Activated CD8-positive, alpha-beta memory T cell treated with anti-CD3 and anti-CD28 coated beads for 24 hours (primary cell): ENCODE data around the gene ZFP92.
"Not testable (repeated sequence)": the region's sequence is repeated elsewhere in the genome, so short reads cannot be mapped to it uniquely, and the experiment has no call there.

Source experiments
- DNase-seq: peaks from one replicate; pipeline ENCODE4 v3.0.0-alpha.2; 2020

ZFP92 gene, protein sequence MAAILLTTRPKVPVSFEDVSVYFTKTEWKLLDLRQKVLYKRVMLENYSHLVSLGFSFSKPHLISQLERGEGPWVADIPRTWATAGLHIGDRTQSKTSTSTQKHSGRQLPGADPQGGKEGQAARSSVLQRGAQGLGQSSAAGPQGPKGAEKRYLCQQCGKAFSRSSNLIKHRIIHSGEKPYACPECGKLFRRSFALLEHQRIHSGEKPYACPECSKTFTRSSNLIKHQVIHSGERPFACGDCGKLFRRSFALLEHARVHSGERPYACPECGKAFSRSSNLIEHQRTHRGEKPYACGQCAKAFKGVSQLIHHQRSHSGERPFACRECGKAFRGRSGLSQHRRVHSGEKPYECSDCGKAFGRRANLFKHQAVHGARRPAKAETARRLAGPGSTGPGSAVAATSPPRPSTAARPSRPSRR

DNA sequence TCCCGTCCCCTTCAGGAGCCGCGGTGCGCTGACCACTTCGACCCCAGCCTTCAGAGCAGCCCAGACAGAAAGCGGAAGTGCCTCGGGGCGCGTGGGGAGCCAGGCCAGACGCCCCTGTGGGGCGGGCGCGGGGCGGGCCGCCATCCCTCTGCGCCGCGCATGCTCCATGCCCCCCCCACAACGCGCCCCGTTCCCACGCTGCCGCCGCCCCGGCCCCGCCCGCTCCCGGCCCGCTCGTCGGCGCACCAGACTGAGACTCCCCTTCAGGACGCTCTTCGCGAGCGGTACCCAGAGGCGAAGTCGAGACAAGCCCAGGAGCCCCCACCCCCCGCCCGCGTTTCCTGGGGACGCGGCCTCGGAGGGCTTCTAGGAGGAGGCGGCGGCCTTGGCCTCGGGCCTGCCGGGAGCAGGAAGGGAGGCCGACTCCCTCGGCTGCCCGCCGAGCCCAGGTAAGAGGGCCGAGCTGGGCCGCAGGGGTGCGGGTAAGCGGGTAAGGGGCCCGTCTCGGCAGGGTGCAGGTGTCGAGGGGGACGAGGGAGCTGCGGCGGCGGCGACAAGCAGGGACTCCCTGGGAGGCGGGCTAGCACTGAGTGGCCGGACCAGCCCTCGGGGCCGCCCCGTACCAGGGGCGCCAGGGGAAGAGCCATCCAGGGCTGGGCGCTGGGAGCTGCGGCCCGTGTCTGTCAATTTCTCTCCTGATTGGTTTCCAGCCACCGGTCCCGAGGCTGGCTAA is at the start of gene ZFP92:
Gene ZFP92, plus strand, starts transcription at position 218 of the 733 bp plus-strand sequence. CDS start 6,851 bp downstream, outside the sequence.
- DNase-seq = peak; percentile 74

DNA sequence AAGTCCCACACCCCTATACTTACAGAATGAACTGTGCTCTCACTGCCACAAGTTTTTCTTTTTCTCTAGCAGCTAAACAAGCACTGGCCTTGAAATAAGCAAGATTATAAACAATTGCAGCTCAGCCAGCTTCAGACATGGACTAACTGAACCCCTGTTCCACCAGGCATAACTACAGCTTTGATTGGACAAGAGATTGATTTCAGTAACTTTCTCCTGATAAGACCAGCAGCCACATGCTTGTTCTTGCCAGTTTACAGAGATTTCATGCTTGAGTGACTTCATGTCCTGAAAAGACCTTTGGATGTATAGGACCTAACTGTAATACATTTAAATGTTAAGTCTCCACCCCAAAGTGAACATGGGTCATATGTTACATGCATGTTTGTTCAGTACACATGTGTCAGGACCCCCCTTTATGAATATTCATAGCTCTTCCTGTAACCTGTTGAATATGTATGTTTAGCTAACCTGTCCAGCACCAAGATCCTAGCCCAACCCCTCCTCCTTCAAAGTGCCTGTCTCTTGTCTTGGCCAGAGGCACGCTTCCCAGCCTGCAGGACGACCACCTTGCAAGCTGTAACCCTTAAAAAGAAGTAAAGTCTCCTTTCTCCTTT is 49.4 kb upstream of the ZFP92 start:
- no peak for DNase-seq

DNA sequence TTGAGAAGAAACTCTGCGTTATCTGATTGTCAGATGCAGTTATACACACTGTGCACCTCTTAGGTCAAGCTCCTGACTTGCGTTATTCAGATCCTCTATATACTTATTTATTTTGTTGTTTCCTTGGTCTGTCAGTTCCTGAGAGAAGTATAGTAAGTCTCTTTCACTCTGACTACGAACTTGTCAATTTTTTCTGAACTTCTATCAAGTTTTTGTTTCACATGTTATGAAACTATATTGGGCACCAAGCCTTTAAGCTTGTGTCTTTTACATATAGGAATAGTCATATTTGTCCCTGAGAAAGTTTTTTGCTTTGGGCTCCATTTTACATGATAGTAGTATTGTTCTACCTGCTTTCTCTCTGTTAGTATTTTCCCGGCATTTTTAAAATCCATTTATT is 45.6 kb upstream of the ZFP92 start:
- no peak for DNase-seq

DNA sequence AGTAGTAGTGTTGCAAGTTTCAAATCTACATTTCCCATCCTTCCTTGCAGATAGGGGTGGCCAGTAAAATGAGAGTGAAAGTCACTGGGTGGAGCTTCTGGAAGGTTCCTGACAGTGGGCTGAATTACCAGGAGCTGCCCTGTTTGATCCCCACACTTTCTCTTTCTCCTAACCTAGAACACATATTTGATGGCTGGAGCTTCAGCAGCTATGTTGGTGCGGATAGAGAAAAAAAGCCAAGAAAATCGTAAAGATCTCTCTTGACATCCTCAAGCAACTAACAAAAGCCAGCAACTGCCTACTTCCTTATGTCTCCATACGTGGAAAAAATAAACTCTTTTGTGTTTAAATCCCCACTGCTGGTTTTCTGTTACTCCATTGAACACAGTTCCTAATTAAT is 45.2 kb upstream of the ZFP92 start:
- DNase-seq = no peak

DNA sequence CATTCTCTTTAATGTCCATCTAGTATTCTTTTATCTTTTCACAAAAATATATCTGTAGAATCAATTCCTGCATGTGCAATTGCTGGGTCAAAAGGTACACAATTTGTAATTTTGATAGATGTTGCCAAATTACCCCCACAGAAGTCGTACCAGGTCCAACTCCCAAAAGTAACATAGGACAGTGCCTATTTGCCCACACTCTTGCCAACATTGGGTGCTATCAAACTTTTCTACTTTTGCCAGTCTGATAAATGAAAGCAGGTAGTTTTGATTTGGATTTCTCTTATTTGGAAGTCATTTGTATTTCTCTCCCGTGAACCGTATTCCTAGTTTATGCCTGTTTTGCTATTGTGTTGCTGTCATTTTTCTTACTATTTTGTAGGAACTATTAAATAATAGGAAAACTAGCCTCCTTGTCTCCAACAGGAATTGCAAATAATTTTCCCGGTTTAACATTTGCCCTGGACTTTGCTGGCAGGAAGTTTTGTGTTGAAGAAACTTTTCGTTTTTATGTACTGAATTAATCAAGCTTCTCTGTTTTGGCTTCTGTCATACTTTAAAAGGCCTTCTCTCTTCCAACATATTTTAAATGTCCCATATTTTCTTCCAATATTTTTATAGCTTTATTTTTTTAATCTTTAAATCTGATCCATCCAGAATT is 44.3 kb upstream of the ZFP92 start:
- DNase-seq = no peak

DNA sequence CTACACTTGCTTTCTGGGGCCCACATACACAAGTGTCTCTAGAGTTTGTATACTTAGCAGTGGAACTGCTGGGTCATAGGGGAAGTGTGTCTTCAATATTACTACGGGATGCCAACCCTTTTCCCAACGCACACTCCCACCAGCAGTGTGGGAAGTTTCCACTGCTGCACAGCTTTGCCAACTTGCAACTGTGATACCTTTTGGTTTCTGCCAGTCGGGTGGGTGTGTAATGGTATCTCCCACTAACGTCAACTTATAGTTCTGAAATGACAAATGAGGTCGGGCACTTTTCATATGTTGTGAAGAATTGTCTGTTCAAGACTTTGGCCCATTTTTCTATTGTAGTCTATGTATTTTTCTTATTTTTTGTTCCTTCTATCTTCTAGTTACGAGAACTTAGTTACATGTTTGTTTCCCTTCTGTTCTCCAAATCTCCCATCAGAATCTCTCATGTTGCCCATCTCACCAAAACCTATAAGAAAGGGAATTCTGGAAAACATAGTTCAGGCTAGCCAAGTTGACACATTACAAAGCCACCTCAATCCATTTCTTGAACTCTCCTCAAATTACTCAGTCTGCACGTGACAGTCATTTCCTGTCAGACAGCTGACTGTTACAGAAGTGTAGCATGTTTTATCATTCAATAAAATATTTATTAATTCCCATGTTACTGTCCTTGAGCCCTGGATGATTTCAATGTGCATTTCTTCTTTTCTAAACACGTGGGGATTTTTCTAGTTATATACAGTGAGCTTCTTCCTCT is 40.8 kb upstream of the ZFP92 start:
- no peak for DNase-seq

DNA sequence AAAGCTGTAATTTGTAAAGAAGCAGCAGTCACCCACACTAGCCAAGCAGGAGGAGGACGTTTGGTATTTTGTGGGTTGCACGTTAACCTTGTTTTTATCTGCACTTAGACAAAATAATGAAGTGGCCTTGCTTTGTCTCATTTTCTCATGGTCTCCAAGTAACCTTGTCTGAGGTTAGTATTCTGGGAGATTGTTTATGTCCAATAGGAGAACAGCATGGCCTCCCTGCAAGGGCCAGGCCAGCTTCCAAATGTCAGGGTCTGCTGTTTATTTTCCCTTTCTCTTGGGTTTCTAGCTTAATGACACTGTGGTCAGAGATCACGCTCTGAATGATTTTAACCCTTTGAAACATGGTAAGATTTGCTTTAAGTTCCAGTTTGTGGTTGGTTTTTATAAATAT is 40.0 kb upstream of the ZFP92 start:
- no peak for DNase-seq

DNA sequence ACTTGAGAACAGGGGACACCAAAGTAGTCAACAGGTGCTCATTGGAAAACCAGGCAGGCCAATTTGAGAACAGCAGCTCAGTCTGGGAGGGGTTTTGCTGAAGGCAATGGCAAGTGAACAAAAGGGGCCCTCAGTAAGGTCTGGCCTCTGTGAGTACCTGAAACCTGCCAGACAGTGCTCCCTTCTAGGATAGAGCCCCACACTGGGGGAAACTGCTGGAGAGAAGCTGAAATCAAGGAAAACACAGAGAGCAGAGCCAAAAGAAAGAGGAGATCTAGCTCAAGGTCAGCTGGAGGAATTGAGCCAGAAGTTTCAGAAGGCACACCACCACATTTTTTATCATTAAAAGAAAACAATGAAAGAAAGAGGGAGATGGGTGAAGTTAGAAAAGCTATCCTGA is 38.3 kb upstream of the ZFP92 start:
- DNase-seq = no peak

DNA sequence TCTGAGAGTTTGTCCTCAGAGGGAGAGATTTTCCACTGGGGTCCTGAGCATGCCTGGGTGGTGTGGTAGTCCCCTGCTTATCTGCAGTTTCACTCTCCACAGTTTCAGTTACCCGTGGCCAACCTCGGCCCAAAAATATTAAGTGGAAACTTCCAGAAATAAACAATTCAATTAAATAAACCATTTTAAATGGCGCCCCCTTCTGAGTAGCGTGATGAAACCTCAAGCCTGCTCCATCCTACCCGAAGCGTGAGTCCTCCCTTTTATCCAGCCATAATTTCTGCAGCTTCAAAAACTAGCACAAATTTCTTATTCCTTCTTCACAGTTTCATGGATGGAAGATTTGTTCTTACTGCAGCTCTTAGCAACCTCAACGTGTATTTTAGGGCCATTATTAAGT is 36.8 kb upstream of the ZFP92 start:
- no peak for DNase-seq

DNA sequence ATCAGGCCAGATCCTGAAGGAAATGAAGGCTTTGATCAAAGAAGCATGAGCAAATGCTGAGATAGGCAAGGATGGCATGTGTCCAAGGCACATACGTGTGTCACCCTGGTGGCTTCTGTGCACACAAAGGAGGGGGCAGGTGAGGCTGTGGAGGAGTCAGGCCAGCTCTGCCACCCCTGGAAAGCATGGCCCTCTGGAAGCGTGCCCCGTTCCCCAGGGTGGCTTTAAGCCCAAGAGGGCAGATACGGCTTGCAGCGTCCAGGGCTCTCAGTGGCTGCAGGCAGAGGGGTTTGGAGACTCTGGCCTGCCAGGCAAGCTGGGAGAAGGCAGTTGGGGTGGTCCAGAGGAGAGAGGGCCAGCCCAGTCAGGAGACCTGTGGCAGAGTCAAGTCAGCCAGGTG is 35.7 kb upstream of the ZFP92 start:
- no peak for DNase-seq

DNA sequence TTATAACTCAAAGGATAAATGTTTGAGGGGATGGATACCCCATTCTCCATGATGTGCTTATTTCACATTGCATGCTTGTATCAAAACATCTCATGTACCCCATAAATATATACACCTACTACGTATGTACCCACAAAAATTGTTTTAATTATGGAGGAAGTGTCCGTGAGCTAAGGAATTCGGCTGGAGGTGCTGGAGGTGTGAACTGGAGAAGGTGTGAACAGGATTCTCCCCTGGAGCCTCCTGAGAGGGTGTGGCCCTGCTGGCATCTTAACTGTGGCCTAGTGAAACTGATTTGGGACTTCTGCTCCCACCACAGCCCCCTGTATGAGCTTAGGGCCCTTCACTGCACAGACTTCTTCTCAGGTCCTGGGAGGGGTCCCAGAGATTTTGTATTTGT is 33.5 kb upstream of the ZFP92 start:
- no peak for DNase-seq

DNA sequence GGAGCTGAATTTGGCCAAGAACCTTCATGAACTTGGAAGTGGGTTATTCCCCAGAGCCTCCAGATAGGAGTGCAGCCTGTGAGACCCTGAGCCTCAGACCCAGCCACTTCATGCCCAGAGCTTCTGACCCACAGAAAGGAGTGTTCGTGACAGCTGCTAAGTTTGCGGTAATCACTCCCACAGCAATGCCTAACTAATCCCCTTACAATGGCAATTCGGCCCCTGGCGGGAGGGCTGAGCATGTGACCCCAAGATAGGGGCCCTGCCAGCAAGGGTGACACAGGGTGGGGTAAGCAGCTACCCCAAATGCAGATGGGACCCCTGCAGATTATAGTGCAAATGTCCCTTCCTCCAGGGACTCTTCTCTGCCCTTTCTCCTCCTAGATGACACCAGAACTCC is 32.7 kb upstream of the ZFP92 start:
- no peak for DNase-seq

DNA sequence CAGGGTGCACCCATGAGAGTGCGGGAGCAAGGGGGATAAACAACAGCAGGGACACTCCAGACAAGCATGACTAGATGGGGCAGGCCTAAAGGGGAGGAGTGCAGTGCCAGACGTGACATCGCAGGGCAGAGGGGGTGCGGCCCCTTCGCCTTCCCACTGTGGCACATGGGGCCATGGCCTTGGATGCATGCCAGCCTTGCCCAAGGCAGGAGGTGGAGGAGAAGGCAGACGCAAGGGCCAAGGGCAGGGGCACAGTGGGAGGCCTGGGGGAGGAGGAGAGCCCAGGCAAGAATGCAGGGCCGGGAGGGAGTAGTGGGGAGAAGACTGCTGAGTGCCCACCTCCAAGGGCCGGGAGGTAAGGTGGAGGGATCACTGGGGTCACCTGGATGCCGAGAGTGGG is 31.8 kb upstream of the ZFP92 start:
- no peak for DNase-seq

DNA sequence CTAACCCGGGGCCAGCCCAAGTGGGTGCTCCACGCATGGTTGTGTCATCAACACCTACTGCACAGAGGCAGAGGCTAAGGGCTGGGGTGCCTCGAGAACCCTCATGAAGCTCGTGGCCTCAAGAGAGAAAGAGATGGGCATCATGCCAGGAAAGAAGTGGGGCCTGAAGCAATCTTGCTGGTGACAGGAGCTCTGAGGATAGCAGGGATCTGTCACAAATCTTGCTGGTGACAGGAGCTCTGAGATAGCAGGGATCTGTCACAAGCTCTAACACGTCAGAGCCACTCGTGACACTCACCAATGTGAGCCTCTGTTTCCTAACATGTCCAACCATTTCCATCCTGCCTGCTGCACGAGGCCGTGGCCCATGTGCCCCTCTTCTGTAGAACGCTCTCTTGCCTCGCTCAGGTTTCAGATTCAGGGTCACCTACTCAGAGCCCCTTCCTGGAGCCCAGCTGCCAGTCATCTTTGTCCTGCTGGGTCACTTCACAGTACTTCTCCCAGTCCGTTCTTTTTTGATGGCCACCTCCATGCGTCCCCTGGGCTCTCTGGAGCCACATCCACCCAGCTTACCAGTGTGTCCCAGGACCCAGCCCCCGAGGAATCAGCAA is 31.2 kb upstream of the ZFP92 start:
- no peak for DNase-seq

DNA sequence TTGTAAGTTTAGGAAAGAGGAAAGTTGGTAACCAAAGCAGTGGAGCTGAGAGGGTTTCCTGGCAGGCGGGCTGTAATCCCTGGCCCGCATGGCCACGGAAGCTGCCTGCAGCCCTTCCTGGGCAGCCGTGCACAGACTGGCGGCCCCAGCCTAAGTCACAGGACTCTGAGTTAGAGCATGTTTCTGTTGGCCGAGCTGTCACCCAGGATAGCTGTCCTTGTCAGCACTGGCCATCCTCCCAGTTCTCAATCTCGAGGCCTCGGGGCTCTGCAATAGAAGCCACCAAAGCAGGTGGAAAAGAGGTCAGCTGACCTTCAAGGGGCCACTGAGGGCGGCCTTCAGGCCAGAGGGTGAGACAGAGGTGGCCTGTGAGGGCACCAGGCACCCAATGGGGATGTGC is 30.6 kb upstream of the ZFP92 start:
- no peak for DNase-seq

DNA sequence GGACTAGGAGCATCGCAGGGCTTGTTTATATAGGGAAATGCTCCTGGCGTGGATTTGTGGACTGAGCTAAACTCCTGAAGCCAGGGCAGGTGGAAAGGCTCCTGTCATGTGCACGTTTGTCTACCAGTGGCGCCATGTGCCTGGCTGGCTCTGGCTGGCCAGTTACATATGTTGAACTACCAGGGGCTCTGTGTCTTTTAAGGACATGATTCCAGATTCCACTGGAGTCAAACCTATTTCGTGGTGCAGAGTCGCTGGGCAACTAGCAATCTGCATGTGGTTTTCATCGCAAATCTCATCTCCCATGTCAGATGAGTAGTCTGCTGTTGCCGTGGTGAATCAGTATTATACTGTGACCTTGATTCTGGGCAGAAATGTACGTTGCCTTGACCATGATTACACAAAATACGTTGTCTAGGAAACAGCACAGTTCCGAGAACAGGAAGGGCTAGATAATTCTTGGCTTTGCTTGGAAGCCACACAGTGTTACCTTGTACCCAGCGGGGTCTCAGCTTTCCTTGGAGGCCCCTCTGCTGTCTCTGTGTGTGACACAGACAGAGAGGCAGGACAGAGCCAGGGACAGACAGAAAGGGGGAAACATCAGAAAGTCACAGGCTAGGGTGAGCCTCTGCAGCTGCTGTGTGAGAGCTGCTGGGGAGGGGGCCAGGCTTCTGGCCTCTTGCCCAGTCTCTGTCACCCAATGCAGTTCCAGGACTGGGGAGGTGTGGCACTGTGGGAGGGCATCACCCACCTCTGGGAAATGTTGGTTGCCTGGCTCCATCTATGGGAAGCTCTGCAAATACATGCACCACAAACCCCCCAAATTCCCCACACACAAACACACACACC is 29.4 kb upstream of the ZFP92 start:
- no peak for DNase-seq

DNA sequence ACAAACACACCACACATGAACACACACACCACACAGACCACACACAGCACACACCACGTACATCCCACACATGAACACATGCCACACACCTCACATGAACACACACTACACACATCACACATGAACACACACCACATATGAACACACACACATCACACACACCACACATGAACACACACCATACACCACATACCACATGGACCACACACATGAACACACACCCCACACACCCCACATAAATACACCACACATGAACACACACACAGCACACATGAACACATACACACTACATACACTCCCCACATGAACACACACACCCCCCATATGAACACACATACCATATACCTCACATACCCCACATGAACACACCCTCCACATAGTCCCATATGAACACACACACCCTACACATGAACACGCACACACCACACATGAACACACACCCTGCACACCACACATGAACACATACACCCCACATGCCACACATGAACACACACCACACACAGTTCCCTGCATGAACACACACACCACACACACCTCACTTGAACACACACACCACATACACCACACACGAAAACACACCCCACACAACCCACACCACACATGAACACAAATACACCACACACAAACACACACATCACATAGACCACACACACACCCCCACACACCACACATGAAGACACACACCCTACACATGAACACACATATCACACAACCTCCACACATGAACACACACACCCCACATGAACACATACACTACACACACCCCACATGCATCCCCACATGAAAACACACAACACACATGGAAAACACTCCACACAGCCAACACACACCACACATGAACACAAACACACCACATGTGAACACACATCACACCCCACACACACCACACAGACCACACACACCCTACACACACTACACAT is 28.4 kb upstream of the ZFP92 start:
- DNase-seq = no peak

DNA sequence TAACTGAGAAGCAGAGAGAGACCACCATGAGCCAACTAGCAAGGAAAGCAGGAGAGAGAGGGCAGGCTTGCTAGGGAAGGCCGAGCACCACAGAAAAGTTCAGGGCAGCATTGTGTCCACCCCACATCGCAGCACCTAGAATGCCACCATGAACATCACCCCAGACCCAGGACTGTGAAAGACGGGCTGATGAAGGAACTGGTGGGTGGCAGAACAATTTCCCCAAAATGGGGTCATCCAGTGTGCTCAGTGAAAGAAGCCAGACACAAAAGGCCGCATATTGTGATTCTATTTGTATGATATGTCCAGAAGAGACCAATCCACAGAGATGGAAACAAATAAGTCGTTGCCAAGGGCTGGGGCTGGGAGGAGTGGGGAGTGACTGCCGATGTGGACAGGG is 26.9 kb upstream of the ZFP92 start:
- no peak for DNase-seq

DNA sequence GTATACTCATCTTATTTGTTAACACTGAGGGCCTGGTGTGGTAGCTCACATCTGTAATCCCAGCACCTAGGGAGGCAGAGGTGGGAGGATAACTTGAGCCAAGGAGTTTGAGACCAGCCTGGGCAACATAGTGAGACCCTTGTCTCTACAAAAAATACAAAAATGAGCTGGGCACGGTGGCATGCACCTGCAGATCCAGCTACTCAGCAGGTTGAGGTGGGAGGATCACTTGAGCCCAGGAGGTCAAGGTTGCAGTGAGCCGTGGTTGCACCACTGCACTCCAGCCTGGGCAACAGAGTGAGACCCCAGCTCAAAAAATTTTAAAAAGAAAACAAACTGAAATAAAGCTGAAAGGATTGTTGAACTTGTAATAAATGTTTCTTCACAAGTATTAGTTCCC is 26.3 kb upstream of the ZFP92 start:
- not testable (repeated sequence) for DNase-seq

DNA sequence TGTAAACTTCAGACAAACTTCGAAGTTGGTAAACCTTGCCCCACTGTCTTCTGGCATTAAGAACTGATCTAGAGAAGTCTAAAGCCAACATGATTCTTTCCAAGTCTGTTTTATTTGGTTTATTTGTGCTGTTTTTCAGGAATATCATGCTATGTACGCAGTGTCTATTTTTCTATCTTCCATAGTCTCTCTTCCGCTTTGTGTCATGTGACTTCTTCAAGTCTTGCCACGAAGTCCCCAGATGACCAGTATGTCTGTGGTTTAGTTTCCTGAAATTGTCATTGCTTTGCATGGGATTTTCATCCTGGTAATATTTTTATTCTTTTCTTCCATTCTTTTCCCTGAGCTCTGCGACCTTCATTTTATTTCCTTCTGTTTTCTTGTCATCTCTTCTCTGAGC is 25.2 kb upstream of the ZFP92 start:
- DNase-seq = no peak
